ENCODE measurements around the gene SMG7.

The SMG7 gene

DNA sequence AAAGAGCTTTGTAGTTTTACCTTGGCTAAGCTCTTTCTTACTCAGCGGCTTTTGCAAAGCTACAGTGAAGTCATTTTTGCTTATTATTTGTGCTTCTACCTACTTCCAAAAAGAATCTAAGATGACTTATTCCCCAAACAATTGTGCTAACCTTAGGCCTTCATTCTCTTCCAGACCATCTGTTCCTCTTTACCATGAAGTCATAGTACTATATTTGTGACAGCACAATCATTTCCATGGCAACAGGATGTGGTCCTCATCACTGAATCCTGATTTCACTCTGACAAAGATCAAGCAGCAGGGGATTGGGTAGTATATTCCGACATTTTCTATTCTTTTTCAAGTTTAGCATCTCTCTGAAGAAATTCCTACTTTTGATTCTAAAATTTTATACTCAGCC lies 29.3 kb upstream of the SMG7 start:
- no peak for TF ChIP-seq Cebpa-rat (IDR thresholded peaks at IDR 0.05)
- no peak overlapping the region for H3K4me3 ChIP-seq
- H3K27me3 ChIP-seq, result no peaks in the 10 kb centered on the region
- no peaks in the 10 kb centered on the region for H3K9me3 ChIP-seq
- H3K36me3 ChIP-seq, result no peaks in the 10 kb centered on the region
- no peak overlapping the region for H3K4me2 ChIP-seq
- no peak overlapping the region for H3K27ac ChIP-seq
- no peaks in the 10 kb centered on the region for H4K20me1 ChIP-seq
- H3K9ac ChIP-seq, result no peak overlapping the region
- H3K4me1 ChIP-seq, result no peaks in the 10 kb centered on the region

DNA sequence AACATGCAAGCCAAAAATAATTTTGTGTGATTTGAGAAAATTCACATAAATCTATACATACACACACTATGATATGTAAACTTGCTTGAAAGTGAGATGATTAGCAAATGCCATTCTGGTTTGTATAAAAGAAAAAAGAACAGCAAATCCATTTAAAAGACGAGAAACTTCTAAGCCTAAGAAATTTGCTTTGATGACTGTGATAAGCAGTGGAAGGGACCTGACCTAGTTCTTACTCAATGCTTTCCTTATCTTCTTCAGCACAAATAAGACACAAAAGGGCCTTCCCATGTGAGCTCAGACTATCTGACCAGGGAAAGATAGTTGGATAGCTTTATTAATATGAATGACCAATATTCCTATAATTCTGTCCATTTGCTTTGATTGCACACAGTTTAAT lies 28.8 kb upstream of the SMG7 start:
- Histone ChIP-seq H3K36me3 (no peaks in the 10 kb centered on the region), H3K27me3 (no peaks in the 10 kb centered on the region), H4K20me1 (no peaks in the 10 kb centered on the region), H3K4me1 (no peaks in the 10 kb centered on the region), H3K9me3 (no peaks in the 10 kb centered on the region), H3K4me3 (no peak overlapping the region), H3K9ac (no peak overlapping the region), H3K27ac (no peak overlapping the region), H3K4me2 (no peak overlapping the region)
- TF ChIP-seq Cebpa-rat (IDR thresholded peaks at IDR 0.05), result no peak

DNA sequence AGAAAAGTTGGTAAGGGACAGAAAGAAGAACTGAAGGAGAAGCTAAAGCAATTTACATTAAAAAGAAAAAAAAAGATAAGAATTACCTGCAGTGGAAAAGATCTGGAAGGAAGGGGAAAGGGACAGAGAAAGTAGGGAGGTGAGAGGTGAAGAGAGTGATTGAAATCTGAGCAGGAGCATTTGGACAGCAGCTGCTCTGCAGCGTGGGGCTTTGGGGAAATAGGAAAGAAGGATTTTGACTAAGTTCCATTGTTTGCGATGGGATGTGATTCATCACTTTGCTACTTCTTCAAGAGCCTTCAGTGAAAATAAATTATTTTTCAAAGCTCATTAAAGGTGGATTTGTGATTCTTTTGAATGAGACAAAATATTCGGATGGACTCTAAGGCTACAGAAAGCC lies 28.1 kb upstream of the SMG7 start:
- no peak for TF ChIP-seq Cebpa-rat (IDR thresholded peaks at IDR 0.05)
- Histone ChIP-seq H3K4me2 (no peak overlapping the region), H3K4me3 (no peak overlapping the region)

DNA sequence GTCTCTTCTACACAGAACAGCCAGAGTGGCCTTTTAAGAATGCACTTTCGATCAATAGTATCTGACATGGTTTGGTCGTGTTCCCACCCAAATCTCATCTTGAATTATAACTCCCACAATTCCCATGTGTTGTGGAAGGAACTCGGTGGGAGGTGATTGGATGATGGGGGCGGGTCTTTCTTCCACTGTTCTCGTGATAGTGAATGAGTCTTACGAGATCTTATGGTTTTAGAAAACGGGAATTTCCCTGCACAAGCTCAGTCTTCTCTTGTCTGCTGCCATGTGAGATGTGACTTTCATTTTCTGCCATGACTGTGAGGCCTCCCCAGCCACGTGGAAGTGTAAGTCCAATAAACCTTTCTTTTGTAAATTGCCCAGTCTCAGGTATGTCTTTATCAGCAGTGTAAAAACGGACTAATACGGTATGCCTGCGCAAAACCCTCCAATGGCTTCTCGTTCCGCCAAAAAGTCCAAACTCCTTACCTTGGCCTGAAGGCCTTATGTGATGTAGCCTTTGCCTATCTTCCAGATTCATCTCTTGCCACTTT lies 23.0 kb upstream of the SMG7 start:
- H3K36me3 ChIP-seq, result no peaks in the 10 kb centered on the region
- no peak overlapping the region for H3K27ac ChIP-seq

More for the DNA sequence above, 28.1 kb upstream of the SMG7 start:
- Histone ChIP-seq H4K20me1 (no peaks in the 10 kb centered on the region), H3K9me3 (no peaks in the 10 kb centered on the region), H3K4me1 (no peaks in the 10 kb centered on the region), H3K27ac (no peak overlapping the region), H3K36me3 (no peaks in the 10 kb centered on the region), H3K27me3 (no peaks in the 10 kb centered on the region), H3K9ac (no peak overlapping the region)

DNA sequence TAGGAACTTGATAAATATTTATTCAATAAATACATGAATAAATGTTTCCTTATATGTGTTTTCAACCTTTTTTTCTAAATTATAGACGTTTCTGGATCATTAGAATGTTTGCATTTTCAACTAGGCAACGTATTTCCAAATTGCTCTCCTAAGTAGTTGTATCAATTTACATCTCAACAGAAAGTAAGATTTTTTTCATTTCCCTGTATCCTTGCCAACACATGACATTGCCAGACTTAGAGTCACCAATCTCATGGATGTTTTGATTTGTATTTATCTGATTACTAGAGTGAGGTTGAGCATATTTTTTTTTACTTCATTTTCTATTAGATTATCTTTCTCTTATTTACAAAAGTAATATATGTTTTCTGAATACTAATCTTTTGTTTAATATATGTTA lies 22.2 kb upstream of the SMG7 start:
- no peak for TF ChIP-seq Cebpa-rat (IDR thresholded peaks at IDR 0.05)
- H3K9me3 ChIP-seq, result no peaks in the 10 kb centered on the region
- no peak overlapping the region for H3K4me3 ChIP-seq
- H4K20me1 ChIP-seq, result no peaks in the 10 kb centered on the region
- H3K4me2 ChIP-seq, result no peak overlapping the region
- H3K9ac ChIP-seq, result no peak overlapping the region
- no peak overlapping the region for H3K27ac ChIP-seq
- H3K4me1 ChIP-seq, result no peaks in the 10 kb centered on the region; the same call in 1 of the 2 replicates
- no peaks in the 10 kb centered on the region for H3K27me3 ChIP-seq
- H3K36me3 ChIP-seq, result no peaks in the 10 kb centered on the region

More for the DNA sequence above, 23.0 kb upstream of the SMG7 start:
- no peak overlapping the region for H3K9ac ChIP-seq
- H3K27me3 ChIP-seq, result no peaks in the 10 kb centered on the region
- no peaks in the 10 kb centered on the region; the same call in 1 of the 2 replicates for H3K4me1 ChIP-seq
- no peak overlapping the region for H3K4me2 ChIP-seq
- H3K9me3 ChIP-seq, result no peaks in the 10 kb centered on the region
- no peak for TF ChIP-seq Cebpa-rat (IDR thresholded peaks at IDR 0.05)
- no peaks in the 10 kb centered on the region for H4K20me1 ChIP-seq
- no peak overlapping the region for H3K4me3 ChIP-seq

DNA sequence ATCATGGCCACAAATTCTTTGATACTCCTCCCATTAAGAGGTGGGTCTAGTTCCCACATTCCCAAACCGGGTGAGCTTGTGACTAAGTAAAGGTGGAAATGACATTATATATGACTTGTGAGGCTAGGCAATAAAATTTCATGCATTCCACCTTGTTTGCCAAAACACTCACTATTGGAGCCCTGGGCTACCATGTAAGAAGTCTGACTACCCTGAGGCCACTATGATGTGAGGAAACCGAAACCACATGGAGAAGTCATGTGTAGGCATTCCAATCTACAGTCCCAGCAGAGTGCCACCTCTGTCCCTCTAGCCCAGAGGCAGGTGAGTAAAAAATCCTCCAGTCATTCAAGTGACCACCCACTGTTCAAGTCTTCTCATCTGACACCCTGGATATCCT lies 17.9 kb upstream of the SMG7 start:
- H3K4me3 ChIP-seq, result no peak overlapping the region
- H3K9ac ChIP-seq, result no peak overlapping the region
- no peaks in the 10 kb centered on the region for H4K20me1 ChIP-seq
- no peak for TF ChIP-seq Cebpa-rat (IDR thresholded peaks at IDR 0.05)
- H3K4me1 ChIP-seq, result no peaks in the 10 kb centered on the region; the same call in 1 of the 2 replicates
- H3K27me3 ChIP-seq, result no peaks in the 10 kb centered on the region
- no peaks in the 10 kb centered on the region for H3K36me3 ChIP-seq
- H3K9me3 ChIP-seq, result no peaks in the 10 kb centered on the region
- H3K4me2 ChIP-seq, result no peak overlapping the region
- no peak overlapping the region for H3K27ac ChIP-seq

DNA sequence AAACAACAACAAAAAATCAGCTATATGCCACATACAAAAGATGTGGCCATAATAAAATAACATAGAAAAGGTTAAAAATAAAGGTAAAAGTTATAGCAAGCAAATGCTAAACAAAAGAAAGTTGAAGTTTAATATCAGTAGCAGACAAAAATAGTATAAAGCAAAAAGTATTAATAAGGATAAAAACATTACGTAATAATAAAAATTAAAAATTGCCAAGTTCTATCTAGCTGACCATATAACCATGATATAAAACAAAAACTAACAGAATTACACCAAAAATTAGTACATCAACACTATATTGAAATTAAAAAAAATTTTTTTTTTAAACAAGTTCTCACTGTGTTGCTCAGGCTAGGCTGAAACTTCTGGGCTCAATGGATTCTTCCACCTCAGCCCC lies 15.5 kb upstream of the SMG7 start:
- no peaks in the 10 kb centered on the region for H3K9me3 ChIP-seq
- H3K9ac ChIP-seq, result no peak overlapping the region
- H3K27me3 ChIP-seq, result no peaks in the 10 kb centered on the region
- H4K20me1 ChIP-seq, result no peaks in the 10 kb centered on the region
- H3K4me2 ChIP-seq, result no peak overlapping the region
- H3K27ac ChIP-seq, result no peak overlapping the region
- no peaks in the 10 kb centered on the region for H3K36me3 ChIP-seq
- H3K4me3 ChIP-seq, result no peak overlapping the region
- H3K4me1 ChIP-seq, result no peaks in the 10 kb centered on the region
- TF ChIP-seq Cebpa-rat (IDR thresholded peaks at IDR 0.05), result no peak

DNA sequence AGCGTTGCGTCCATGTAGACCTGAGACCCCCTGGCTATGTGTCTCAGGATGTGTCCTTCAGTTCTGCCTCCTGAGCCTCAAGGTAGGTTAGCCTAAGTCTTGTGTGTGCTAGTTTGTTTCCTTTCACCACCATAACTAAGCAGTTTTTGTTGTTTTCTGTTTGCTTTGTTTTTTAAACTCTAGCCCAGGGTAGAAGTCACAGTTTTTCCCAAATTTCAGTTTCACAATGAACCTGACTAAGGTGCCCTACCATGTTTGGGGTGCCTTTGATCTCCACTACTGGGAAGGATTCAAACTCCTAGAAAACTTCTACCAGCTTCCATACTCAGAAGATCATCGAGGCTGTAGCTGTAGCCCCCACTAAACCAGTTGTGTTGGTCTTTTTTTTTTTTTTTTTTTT lies 14.8 kb upstream of the SMG7 start:
- TF ChIP-seq Cebpa-rat (IDR thresholded peaks at IDR 0.05), result no peak

DNA sequence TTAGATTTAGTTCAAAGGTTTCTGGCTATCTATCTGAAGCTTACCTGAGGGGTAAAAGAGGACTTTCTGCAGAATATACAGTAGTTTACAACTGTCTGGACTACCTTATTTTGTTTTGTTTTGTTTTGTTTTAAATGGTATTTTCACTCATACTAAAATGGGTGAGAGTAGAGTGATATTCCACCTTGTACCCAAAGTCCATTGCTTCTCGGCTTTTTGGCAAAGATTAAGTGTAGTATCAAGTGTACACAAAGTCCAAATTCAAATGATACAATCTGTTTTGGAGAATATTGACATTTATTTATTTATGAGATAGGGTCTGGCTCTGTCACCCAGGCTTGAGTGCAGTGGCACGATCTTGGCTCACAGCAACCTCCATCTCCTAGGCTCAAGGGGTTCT lies 11.7 kb upstream of the SMG7 start:
- Histone ChIP-seq H3K4me3 (no peak overlapping the region), H3K9ac (no peak overlapping the region), H3K27me3 (no peaks in the 10 kb centered on the region), H3K27ac (no peak overlapping the region), H3K9me3 (no peaks in the 10 kb centered on the region), H3K36me3 (no peaks in the 10 kb centered on the region), H3K4me1 (no peaks in the 10 kb centered on the region), H4K20me1 (no peaks in the 10 kb centered on the region), H3K4me2 (no peak overlapping the region)
- TF ChIP-seq Cebpa-rat (IDR thresholded peaks at IDR 0.05), result no peak

More for the DNA sequence above, 14.8 kb upstream of the SMG7 start:
- H3K36me3 ChIP-seq, result no peaks in the 10 kb centered on the region
- H3K9me3 ChIP-seq, result no peaks in the 10 kb centered on the region
- no peaks in the 10 kb centered on the region for H3K27me3 ChIP-seq
- H3K4me1 ChIP-seq, result no peaks in the 10 kb centered on the region
- H4K20me1 ChIP-seq, result no peaks in the 10 kb centered on the region
- no peak overlapping the region for H3K4me2 ChIP-seq
- H3K9ac ChIP-seq, result no peak overlapping the region
- H3K4me3 ChIP-seq, result no peak overlapping the region
- H3K27ac ChIP-seq, result no peak overlapping the region

DNA sequence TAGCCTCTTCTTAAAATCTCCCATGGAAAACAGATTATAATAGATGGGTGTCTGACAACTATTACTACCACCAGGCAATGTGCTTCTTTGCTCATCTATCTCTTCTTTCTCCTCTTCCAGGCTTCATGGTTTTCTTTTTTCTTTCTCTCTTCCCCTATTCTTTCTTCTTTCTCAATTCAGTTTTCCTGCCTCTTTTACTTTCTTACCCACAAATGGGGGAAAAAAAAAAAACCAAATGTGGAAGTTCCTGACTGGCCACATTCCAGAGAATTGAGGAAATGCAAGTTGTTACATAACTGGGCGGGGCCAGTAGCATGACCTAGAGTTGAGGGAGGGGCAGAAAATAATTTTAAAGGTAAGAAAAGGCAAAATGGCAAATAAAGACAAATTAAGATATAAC lies 10.9 kb upstream of the SMG7 start:
- Histone ChIP-seq H4K20me1 (no peaks in the 10 kb centered on the region), H3K9ac (no peak overlapping the region), H3K4me2 (no peak overlapping the region), H3K9me3 (no peaks in the 10 kb centered on the region), H3K4me3 (no peak overlapping the region), H3K36me3 (no peaks in the 10 kb centered on the region), H3K27ac (no peak overlapping the region), H3K4me1 (no peaks in the 10 kb centered on the region), H3K27me3 (no peaks in the 10 kb centered on the region)
- no peak for TF ChIP-seq Cebpa-rat (IDR thresholded peaks at IDR 0.05)

DNA sequence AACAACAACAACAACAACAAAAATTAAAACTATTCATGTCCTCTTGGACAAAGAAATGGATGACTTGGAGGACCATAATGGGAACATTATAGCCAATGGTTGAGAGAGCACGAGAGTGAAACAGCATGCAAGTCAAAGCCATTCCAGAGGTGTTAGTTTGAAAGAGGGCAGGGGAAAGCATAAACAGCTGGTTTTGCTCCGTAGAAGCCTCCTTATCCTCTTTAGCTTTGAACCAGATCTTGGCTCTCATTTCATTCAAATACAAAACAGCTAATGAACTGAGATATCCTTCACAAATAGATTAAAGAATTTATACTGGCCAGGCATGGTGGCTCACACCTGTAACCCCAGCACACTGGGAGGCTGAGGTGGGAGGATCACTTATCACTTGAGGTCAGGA lies 8.7 kb upstream of the SMG7 start:
- Histone ChIP-seq H3K36me3 (no peaks in the 10 kb centered on the region), H3K9me3 (no peaks in the 10 kb centered on the region), H3K4me2 (no peak overlapping the region), H3K27me3 (no peaks in the 10 kb centered on the region), H3K27ac (no peak overlapping the region), H3K4me3 (no peak overlapping the region), H4K20me1 (no peaks in the 10 kb centered on the region), H3K4me1 (no peaks in the 10 kb centered on the region), H3K9ac (no peak overlapping the region)
- TF ChIP-seq Cebpa-rat (IDR thresholded peaks at IDR 0.05), result no peak

All from BLaER1 (cell line).